Measurements from ENCODE around the gene MICAL2.

The MICAL2 gene

DNA sequence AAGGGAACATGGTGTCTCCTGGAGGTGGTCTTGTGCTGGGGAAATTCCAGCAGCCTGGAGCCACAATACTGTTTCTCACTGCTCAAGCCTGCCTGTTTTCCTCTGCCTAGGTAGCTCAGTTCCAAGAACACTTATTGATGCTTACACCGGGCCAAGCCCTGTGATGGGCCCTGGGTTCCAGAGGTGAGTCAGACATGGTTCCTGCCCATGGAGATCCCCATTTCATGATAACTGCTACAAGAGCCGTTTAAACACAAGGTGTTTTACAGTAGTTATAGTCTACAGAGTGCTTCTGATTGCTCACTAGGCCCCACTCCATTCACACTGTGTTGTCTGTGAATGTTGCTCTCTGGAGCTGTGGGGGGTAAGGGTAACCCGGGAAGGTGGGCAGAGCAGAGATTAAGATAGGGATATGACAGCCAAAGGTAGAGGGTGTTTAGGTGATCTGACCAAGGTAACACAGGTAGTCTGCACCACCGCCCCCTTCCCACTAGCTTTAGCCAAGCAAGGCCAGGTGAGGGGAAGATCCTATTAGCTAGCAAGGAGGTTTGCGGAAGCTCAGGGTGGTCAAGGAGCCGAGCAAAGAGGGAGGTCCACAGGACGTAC, 696 bp upstream of the MICAL2 start:
- TF ChIP-seq CREB1 (IDR thresholded peaks at IDR 0.05; ENCODE audit: low read depth) (no peak), NFIC (IDR thresholded peaks at IDR 0.05) (no peak)
- TF ChIP-seq, protein P1, sequence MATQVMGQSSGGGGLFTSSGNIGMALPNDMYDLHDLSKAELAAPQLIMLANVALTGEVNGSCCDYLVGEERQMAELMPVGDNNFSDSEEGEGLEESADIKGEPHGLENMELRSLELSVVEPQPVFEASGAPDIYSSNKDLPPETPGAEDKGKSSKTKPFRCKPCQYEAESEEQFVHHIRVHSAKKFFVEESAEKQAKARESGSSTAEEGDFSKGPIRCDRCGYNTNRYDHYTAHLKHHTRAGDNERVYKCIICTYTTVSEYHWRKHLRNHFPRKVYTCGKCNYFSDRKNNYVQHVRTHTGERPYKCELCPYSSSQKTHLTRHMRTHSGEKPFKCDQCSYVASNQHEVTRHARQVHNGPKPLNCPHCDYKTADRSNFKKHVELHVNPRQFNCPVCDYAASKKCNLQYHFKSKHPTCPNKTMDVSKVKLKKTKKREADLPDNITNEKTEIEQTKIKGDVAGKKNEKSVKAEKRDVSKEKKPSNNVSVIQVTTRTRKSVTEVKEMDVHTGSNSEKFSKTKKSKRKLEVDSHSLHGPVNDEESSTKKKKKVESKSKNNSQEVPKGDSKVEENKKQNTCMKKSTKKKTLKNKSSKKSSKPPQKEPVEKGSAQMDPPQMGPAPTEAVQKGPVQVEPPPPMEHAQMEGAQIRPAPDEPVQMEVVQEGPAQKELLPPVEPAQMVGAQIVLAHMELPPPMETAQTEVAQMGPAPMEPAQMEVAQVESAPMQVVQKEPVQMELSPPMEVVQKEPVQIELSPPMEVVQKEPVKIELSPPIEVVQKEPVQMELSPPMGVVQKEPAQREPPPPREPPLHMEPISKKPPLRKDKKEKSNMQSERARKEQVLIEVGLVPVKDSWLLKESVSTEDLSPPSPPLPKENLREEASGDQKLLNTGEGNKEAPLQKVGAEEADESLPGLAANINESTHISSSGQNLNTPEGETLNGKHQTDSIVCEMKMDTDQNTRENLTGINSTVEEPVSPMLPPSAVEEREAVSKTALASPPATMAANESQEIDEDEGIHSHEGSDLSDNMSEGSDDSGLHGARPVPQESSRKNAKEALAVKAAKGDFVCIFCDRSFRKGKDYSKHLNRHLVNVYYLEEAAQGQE (IDR thresholded peaks at IDR 0.05; ENCODE audit: low read depth), result no peak

DNA sequence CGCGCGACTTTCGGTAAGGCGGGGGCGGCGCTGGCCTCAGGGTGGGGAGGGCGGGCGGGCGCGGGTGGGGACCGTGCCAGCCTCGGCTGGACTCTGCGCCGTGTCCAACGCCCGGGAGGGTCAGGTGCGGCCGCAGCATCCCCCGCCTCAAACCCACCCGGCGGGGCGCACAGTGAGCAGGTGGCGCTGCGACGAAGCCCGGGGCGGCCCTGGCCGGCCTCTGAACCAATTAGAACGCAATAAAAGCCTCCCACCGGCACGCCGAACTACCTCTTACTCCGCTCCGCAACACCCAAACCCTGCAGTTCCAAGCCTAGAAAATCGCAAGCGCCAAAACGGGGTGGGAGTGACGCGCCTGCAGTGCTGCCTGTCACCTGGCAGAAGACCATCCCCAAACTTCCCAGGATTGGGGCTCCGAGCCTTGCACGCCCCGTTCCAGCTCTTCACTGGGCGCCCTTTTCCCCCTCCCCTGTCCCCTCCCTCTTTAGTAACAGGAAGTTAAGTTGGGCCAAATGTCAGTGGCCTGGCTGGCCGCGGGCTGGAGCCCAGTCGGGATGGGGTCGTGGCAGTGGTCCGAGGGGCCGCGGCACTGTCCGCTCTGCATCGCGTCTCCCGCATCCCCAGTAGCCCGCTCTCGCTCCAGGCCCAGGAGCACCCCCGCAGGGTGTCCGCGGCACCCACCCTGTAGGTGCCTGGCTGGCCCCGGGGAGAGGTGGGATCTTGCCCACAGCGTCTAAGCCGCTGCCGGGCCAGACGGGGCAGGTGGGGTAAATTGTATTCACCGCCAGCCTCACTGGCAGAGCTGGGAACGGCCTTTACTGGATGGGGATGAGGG, 541 bp downstream of the MICAL2 start:
- TF ChIP-seq, protein P1 (IDR thresholded peaks at IDR 0.05; ENCODE audit: low read depth), result no peak
- peak; percentile 24; the same call in 1 of the 2 replicates for TF ChIP-seq ZBTB7A (IDR thresholded peaks at IDR 0.05; ENCODE audit: low read depth)

DNA sequence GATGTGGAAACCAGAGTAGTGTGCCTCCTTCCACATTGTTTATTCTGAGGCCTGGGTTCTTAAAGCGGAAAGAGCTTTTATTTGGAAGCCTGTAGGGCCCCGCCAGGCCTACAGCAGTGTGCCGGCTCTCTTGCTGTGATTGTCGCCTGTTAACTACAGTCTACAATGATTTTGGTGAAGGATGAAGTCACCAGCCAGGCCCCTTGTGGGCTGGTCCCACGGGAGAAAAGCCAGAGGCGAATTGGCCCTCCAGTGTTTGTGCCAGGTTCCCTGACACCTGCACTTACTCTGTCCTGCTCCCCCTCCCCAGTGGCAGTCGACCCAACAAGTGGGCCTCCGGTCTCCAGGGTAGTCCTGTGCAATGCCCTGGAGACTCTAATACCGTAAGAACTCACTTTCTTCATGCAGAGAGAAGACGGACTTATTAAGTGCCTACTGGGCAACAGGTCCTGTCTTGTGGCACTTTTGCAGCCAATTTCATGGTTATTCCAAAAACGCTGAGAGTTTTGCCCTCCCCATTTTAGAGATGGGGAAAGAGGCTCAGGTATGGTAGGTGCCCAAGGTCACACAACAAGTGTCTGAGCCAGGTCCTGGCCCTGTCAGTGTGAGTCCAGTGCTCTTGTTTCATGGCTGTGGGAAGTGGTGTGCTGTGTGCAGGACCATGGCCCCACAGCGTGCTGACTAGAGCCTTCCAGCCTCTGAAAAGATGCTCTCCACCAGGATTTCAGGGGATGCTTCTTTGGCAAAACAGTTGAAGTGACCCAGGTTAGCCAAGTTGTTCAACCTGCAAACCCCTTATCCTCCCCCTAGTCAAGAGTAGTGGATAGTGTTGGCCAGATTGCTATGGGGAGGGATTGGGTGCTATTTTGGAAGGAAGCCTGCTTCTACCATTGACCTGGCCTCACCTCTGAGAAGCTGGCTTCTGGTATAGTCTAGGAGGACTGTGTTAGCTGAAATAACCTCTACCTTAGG, 1.4 kb downstream of the MICAL2 start:
- TF ChIP-seq TAF1 (IDR thresholded peaks at IDR 0.05; ENCODE audit: low read depth) (no peak), TEAD4 (IDR thresholded peaks at IDR 0.05) (no peak), CREB1 (IDR thresholded peaks at IDR 0.05; ENCODE audit: low read depth) (no peak), TCF12 (IDR thresholded peaks at IDR 0.05; ENCODE audit: low read depth) (no peak), FOXM1 (IDR thresholded peaks at IDR 0.05; ENCODE audit: borderline replicate concordance, low read depth) (no peak), RAD21 (IDR thresholded peaks at IDR 0.05; ENCODE audit: low read depth) (no peak), EGR1 (IDR thresholded peaks at IDR 0.05) (no peak), NFIC (IDR thresholded peaks at IDR 0.05) (no peak)
- TF ChIP-seq, protein P1 (IDR thresholded peaks at IDR 0.05; ENCODE audit: low read depth), result no peak
- TF ChIP-seq, protein P2, sequence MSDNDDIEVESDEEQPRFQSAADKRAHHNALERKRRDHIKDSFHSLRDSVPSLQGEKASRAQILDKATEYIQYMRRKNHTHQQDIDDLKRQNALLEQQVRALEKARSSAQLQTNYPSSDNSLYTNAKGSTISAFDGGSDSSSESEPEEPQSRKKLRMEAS (IDR thresholded peaks at IDR 0.05), result no peak

DNA sequence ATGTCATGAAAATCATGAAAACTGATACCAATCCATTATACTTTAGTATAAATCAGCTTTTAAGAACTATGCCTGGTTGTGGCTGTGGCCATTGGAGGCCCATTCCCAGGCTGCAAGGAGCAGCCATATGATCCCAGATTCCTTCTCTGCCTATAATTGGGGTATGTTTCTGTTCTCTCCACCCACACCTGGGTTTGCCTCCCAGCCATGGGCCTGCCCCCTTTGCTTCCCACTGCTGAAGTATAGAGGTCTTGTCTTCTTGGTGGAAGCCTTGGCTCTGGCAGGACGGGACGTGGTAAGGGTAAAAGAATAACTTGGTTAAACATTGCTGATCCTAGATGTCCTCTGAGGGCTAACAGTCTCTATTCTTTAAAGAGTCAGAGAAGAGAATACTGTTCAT, 2.4 kb downstream of the MICAL2 start:
- TF ChIP-seq TCF12 (IDR thresholded peaks at IDR 0.05; ENCODE audit: low read depth), result no peak
- TF ChIP-seq CREB1 (IDR thresholded peaks at IDR 0.05; ENCODE audit: low read depth), result no peak
- TF ChIP-seq RAD21 (IDR thresholded peaks at IDR 0.05; ENCODE audit: low read depth), result no peak
- TF ChIP-seq, protein P3, sequence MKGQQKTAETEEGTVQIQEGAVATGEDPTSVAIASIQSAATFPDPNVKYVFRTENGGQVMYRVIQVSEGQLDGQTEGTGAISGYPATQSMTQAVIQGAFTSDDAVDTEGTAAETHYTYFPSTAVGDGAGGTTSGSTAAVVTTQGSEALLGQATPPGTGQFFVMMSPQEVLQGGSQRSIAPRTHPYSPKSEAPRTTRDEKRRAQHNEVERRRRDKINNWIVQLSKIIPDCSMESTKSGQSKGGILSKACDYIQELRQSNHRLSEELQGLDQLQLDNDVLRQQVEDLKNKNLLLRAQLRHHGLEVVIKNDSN (IDR thresholded peaks at IDR 0.05), result no peak
- no peak for TF ChIP-seq TEAD4 (IDR thresholded peaks at IDR 0.05)
- TF ChIP-seq CEBPB (IDR thresholded peaks at IDR 0.05), result no peak
- TF ChIP-seq ZBTB7A (IDR thresholded peaks at IDR 0.05; ENCODE audit: low read depth), result no peak
- no peak for TF ChIP-seq YY1 (IDR thresholded peaks at IDR 0.05; ENCODE audit: low read depth)
- TF ChIP-seq, protein P1 (IDR thresholded peaks at IDR 0.05; ENCODE audit: low read depth), result no peak
- no peak for TF ChIP-seq EGR1 (IDR thresholded peaks at IDR 0.05)
- TF ChIP-seq FOXM1 (IDR thresholded peaks at IDR 0.05; ENCODE audit: borderline replicate concordance, low read depth), result no peak
- TF ChIP-seq EP300 (IDR thresholded peaks at IDR 0.05; ENCODE audit: borderline replicate concordance), result no peak
- TF ChIP-seq NFIC (IDR thresholded peaks at IDR 0.05), result no peak
- TF ChIP-seq, protein P2 (IDR thresholded peaks at IDR 0.05), result no peak
- no peak for TF ChIP-seq TAF1 (IDR thresholded peaks at IDR 0.05; ENCODE audit: low read depth)

Data from Ishikawa (cell line).